ENCODE measurements around the gene MBOAT7. TPM values are rescaled to one million over a fixed set of nuclear protein-coding genes. Genes with fewer than 3 reads are reported as not detected.
A peak's percentile ranks its signal among the peaks of the same experiment; 100 is the strongest.

Gene MBOAT7
- total and polyA plus RNA-seq, 2 of the 4 experiments (the other 2 are of a cell fraction), result 11.3 to 121 TPM

DNA sequence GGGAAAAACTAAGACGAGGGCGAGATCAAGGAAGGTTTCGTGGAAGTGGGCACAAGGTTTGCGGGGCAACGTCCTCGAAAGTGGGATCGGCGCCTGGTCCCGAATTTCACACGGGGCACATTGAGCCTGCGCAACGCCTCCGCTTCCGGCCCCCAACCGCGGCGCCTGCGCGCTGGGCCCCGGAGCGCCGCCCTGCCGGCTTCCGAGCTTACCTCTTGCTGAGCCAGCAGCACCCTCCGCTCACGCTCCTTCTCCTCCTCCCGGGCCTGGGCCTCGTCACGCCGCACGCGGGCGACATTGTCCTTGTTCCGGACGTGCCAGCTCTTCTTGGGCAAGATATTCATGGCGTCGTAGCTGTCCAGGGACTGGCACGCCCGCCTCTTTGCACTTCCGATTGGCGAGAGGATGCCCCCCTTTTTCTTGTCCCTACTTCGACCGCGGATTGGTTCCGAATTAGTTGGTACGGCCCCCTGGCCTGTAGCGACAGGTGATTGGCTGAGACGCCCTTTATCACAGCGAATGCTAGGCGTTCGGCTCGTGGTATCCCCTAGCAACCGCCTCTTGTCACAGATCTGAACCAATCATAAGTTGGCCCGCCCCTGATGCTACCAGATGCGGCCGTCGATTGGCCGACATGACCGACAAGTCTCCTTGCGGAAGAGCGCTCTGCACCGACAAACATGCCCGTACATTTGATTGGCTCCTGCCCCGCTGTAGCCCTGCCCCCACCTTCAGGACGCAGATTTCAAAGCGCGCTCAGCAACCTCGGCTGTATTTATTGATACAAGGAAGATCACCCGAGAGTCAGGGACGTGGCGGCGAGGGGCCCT is 29.8 kb downstream of the MBOAT7 start, which contains the start of gene LENG1:
TSS of gene LENG1 (minus strand) at position 370 of the 830 bp plus-strand sequence. CDS start at position 344, 26 bp downstream.
- BruUV-seq (replicated peaks), result no TSS peak
- intact Hi-C loops (cut with micrococcal nuclease), result loop anchor here (1.0 to 5.0 kb wide), 2 partner anchors 22 to 1123 kb away; partner anchors contain the start of genes BRSK1, CNOT3 and HSPBP1
- Histone ChIP-seq H3K9me1 (ENCODE audit: insufficient read depth, low read length) (no peaks in the 10 kb centered on the region; the same call in none of the 2 replicates), H2AFZ (replicated peaks; ENCODE audit: low read length, poor library complexity) (peak within 1 kb of the TSS; percentile 99), H4K91ac (ENCODE audit: insufficient read depth, low read depth, low read length) (peak within 1 kb of the TSS; percentile 99), H3K36me3 (ENCODE audit: control insufficient read depth, insufficient read depth, low read length) (peaks cover 23% of the 10 kb centered on the region), H3K4me3 (ENCODE audit: insufficient read depth, low read depth, low read length) (peak within 1 kb of the TSS; percentile 60), H2BK120ac (ENCODE audit: low read depth, low read length) (peak within 1 kb of the TSS; percentile 90), H2AK9ac (replicated peaks; ENCODE audit: low read depth, low read length, poor library complexity) (peak within 1 kb of the TSS; percentile 92), H4K5ac (ENCODE audit: low read depth, low read length) (peak within 1 kb of the TSS; percentile 91), H3K9me3 (ENCODE audit: control insufficient read depth, insufficient read depth, low read length) (no peaks in the 10 kb centered on the region), H3K4me1 (ENCODE audit: control insufficient read depth, insufficient read depth, low read length) (peaks cover 11% of the 10 kb centered on the region), H2AK5ac (ENCODE audit: low read depth, low read length) (peak within 1 kb of the TSS; percentile 97), H3K9ac (ENCODE audit: low read depth, low read length) (peak within 1 kb of the TSS; percentile 87), H3K56ac (ENCODE audit: extremely low read depth, insufficient read depth, low read length) (peak within 1 kb of the TSS; percentile 96), H2BK20ac (ENCODE audit: low read depth, low read length) (peak within 1 kb of the TSS; percentile 55; the same call in 1 of the 2 replicates), H2BK15ac (ENCODE audit: low read depth, low read length) (peak within 1 kb of the TSS; percentile 79; the same call in 1 of the 3 replicates), H3K4ac (ENCODE audit: low read depth, low read length) (peak within 1 kb of the TSS; percentile 98), H3K79me1 (ENCODE audit: low read depth in 1 of 2, low read length in 2 of 2) (peaks cover 10 to 38% of the 10 kb centered on the region in 2 experiments; a peak in 3 of 4 replicates), H3K4me2 (ENCODE audit: low read depth, low read length) (peak within 1 kb of the TSS; percentile 99), H4K8ac (ENCODE audit: low read depth in 2 of 2, low read length in 2 of 2) (peak within 1 kb of the TSS; percentile 79 to 99), H4K20me1 (ENCODE audit: insufficient read depth, low read length) (no peaks in the 10 kb centered on the region), H2BK5ac (ENCODE audit: low read depth, low read length, poor library complexity, severe bottlenecking) (peak within 1 kb of the TSS; percentile 92), H3K23ac (ENCODE audit: low read depth, low read length) (peak within 1 kb of the TSS; percentile 99), H3K14ac (replicated peaks; ENCODE audit: low read depth, low read length) (peak within 1 kb of the TSS; percentile 98), H3K18ac (ENCODE audit: low read depth, low read length) (peak within 1 kb of the TSS; percentile 91), H3K27ac (ENCODE audit: insufficient read depth, low read length) (peak within 1 kb of the TSS; percentile 88), H3K27me3 (ENCODE audit: control insufficient read depth, insufficient read depth, low read length) (no peaks in the 10 kb centered on the region)
- in situ Hi-C loops (cut with MboI; ENCODE audit: low sequenced_read_pairs), result no loop called here
- ChIA-PET CTCF (no interaction called here), POLR2A (ENCODE audit: unreplicated experiment) (interaction anchor here (1.0 to 1.9 kb wide), 4 partner anchors 17 to 41 kb away, joined by 3 to 5 read pairs (median 4); partner anchors contain the start of genes CNOT3, MBOAT7 and RPS9)
- dilution Hi-C loops (cut with HindIII; ENCODE audit: low sequenced_read_pairs, unreplicated experiment), result no loop called here
- WGBS, 2 experiments (ENCODE audit: extremely low coverage in 2 of 2, insufficient read length in 1 of 2), result 2% methylated on average over 33 of the region's 72 CpGs; no CpG with 5 or more reads in 1 of the 2 experiments
- ATAC-seq (ENCODE audit: low read depth) (peak; percentile 91), DNase-seq (peak; percentile 100)
- TF ChIP-seq CTCF (conservative IDR thresholded peaks at IDR 0.05; ENCODE audit: low read depth, low read length), result peak; percentile 33; the same call in 1 of the 2 replicates
- TF ChIP-seq MAZ (IDR thresholded peaks at IDR 0.05; ENCODE audit: borderline replicate concordance, low read depth, low read length), result peak; percentile 92
- TF ChIP-seq, protein P1, sequence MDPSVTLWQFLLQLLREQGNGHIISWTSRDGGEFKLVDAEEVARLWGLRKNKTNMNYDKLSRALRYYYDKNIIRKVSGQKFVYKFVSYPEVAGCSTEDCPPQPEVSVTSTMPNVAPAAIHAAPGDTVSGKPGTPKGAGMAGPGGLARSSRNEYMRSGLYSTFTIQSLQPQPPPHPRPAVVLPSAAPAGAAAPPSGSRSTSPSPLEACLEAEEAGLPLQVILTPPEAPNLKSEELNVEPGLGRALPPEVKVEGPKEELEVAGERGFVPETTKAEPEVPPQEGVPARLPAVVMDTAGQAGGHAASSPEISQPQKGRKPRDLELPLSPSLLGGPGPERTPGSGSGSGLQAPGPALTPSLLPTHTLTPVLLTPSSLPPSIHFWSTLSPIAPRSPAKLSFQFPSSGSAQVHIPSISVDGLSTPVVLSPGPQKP (IDR thresholded peaks at IDR 0.05; ENCODE audit: borderline replicate concordance, low read depth, low read length), result no peak
- no peak for TF ChIP-seq RCOR1 (IDR thresholded peaks at IDR 0.05; ENCODE audit: insufficient replicate concordance, low read length)
- TF ChIP-seq CEBPB (IDR thresholded peaks at IDR 0.05; ENCODE audit: low read depth, low read length), result peak; percentile 20; the same call in 1 of the 2 replicates
- TF ChIP-seq MAFK (IDR thresholded peaks at IDR 0.05; ENCODE audit: low read depth, low read length), result peak; percentile 30; the same call in 1 of the 2 replicates
- TF ChIP-seq FOS (IDR thresholded peaks at IDR 0.05; ENCODE audit: low read depth, low read length), result peak; percentile 55; the same call in 1 of the 2 replicates
- no peak for TF ChIP-seq NFE2L2 (IDR thresholded peaks at IDR 0.05; ENCODE audit: low read depth, low read length)
- no peak for TF ChIP-seq SMC3 (IDR thresholded peaks at IDR 0.05; ENCODE audit: low read depth, low read length)
- peak; percentile 54 for TF ChIP-seq RFX5 (IDR thresholded peaks at IDR 0.05; ENCODE audit: low read depth, low read length)
- TF ChIP-seq BHLHE40 (IDR thresholded peaks at IDR 0.05; ENCODE audit: low read depth, low read length), result no peak; the same call in 1 of the 2 replicates
- 0 out of 2 replicates have a peak, but pooled peaks have one; percentile 39 for TF ChIP-seq MXI1 (IDR thresholded peaks at IDR 0.05; ENCODE audit: borderline replicate concordance, low read depth, low read length)
- TF ChIP-seq POLR2A (IDR thresholded peaks at IDR 0.05; ENCODE audit: low read depth, low read length), result peak; percentile 96
- no peak for TF ChIP-seq RAD21 (IDR thresholded peaks at IDR 0.05; ENCODE audit: low read length)

Data from IMR-90 (cell line).